Measurements from ENCODE around the gene OPRD1.

OPRD1 gene

DNA sequence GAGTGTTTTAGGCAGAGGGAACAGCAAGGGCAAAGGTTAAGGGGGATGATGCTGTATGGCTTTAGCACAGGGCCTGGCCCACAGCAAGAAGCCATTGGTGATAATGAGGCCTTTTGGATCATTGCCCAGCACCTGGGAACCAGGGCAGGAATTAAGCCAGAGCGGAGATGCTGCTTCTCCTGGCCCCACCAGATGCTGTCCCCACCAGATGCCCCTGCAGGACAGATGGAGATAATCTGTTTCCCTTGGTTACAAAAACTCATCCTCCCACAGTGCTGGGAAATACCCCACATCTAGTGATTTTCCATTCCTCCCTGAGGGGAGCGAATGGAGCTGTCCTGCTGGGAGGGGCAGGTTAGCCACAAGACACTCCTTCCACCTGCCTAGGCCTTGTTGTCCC is 18.8 kb downstream of the OPRD1 start:
- no peaks in the 10 kb centered on the region for H3K36me3 ChIP-seq (ENCODE audit: insufficient read depth, low read length)
- no peaks in the 10 kb centered on the region for H3F3A ChIP-seq (ENCODE audit: low read depth)
- H3K4me2 ChIP-seq (ENCODE audit: low read depth, low read length, poor library complexity, severe bottlenecking): no peak overlapping the region
- no peaks in the 10 kb centered on the region for H3K27me3 ChIP-seq (ENCODE audit: insufficient read depth, low read length, poor library complexity, severe bottlenecking)
- H3K9ac ChIP-seq (ENCODE audit: low read depth, low read length, poor library complexity, severe bottlenecking): no peak overlapping the region
- TF ChIP-seq, protein P1, sequence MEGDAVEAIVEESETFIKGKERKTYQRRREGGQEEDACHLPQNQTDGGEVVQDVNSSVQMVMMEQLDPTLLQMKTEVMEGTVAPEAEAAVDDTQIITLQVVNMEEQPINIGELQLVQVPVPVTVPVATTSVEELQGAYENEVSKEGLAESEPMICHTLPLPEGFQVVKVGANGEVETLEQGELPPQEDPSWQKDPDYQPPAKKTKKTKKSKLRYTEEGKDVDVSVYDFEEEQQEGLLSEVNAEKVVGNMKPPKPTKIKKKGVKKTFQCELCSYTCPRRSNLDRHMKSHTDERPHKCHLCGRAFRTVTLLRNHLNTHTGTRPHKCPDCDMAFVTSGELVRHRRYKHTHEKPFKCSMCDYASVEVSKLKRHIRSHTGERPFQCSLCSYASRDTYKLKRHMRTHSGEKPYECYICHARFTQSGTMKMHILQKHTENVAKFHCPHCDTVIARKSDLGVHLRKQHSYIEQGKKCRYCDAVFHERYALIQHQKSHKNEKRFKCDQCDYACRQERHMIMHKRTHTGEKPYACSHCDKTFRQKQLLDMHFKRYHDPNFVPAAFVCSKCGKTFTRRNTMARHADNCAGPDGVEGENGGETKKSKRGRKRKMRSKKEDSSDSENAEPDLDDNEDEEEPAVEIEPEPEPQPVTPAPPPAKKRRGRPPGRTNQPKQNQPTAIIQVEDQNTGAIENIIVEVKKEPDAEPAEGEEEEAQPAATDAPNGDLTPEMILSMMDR (conservative IDR thresholded peaks at IDR 0.05; ENCODE audit: low read length): no peak
- no peak for TF ChIP-seq EZH2phosphoT487 (IDR thresholded peaks at IDR 0.05; ENCODE audit: borderline replicate concordance)
- no peaks in the 10 kb centered on the region for H3K79me2 ChIP-seq (ENCODE audit: insufficient read depth, low read length)
- H3K4me1 ChIP-seq (ENCODE audit: insufficient read depth, low read length, poor library complexity, severe bottlenecking): peaks cover under 1% of the 10 kb centered on the region
- H3K9me2 ChIP-seq (replicated peaks; ENCODE audit: low read depth, low read length): no peaks in the 10 kb centered on the region
- H3K9me3 ChIP-seq (ENCODE audit: insufficient read depth, low read depth, low read length): no peaks in the 10 kb centered on the region
- H4K20me1 ChIP-seq (ENCODE audit: insufficient read depth, low read length, poor library complexity, severe bottlenecking): no peaks in the 10 kb centered on the region
- H2AFZ ChIP-seq (ENCODE audit: low read length): no peak overlapping the region
- no peak overlapping the region for H3K4me3 ChIP-seq (ENCODE audit: low read length, poor library complexity, severe bottlenecking)

DNA sequence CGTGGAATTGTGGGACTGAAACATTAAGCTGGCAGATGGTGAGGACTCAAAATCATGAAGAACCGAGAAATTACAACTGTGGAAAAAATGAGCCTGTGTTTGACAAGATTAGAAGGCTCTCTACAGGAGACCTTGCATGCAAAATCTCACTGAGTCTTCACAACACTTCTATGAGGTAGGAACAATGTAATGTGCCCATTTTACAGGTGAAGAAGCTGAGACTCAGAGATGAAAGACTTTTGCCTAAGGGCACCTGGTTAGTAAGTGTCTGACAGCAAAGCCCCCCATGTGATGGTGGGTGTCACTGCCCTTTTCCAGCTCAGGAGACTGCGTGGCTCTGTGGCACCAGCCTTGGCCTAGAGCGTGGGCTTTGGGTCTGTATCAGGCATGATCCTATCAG is 21.0 kb downstream of the OPRD1 start:
- Histone ChIP-seq H3K79me2 (ENCODE audit: insufficient read depth, low read length) (no peaks in the 10 kb centered on the region), H3K9me2 (replicated peaks; ENCODE audit: low read depth, low read length) (no peaks in the 10 kb centered on the region), H3K4me1 (ENCODE audit: insufficient read depth, low read length, poor library complexity, severe bottlenecking) (no peaks in the 10 kb centered on the region), H2AFZ (ENCODE audit: low read length) (no peak overlapping the region), H3K9me3 (ENCODE audit: insufficient read depth, low read depth, low read length) (no peaks in the 10 kb centered on the region), H3K4me2 (ENCODE audit: low read depth, low read length, poor library complexity, severe bottlenecking) (no peak overlapping the region), H3F3A (ENCODE audit: low read depth) (no peaks in the 10 kb centered on the region), H4K20me1 (ENCODE audit: insufficient read depth, low read length, poor library complexity, severe bottlenecking) (no peaks in the 10 kb centered on the region), H3K9ac (ENCODE audit: low read depth, low read length, poor library complexity, severe bottlenecking) (no peak overlapping the region), H3K4me3 (ENCODE audit: low read length, poor library complexity, severe bottlenecking) (no peak overlapping the region), H3K27me3 (ENCODE audit: insufficient read depth, low read length, poor library complexity, severe bottlenecking) (no peaks in the 10 kb centered on the region), H3K36me3 (ENCODE audit: insufficient read depth, low read length) (no peaks in the 10 kb centered on the region)
- TF ChIP-seq, protein P1 (conservative IDR thresholded peaks at IDR 0.05; ENCODE audit: low read length): no peak
- TF ChIP-seq EZH2phosphoT487 (IDR thresholded peaks at IDR 0.05; ENCODE audit: borderline replicate concordance): no peak

DNA sequence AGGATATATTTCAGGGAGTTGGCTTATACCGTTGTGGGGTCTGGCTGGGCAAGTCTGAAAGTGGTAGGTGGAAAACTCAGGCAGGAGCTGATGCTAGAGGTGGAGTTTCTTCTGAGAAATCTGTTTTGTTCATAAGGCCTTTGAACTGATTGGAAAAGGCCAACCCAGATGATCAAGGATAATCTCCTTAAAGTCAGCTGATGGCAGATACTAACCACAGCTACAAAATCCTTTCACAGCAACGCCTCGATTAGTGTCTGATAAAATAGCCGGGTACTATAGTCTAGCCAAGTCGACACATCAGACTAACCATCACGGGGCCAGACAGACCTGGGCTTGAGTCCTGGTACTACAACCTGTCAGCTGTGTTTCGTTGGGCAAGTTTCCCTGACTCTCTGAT is 21.4 kb downstream of the OPRD1 start:
- H4K20me1 ChIP-seq (ENCODE audit: insufficient read depth, low read length, poor library complexity, severe bottlenecking): no peaks in the 10 kb centered on the region
- no peak overlapping the region for H3K4me3 ChIP-seq (ENCODE audit: low read length, poor library complexity, severe bottlenecking)
- no peaks in the 10 kb centered on the region for H3K9me2 ChIP-seq (replicated peaks; ENCODE audit: low read depth, low read length)
- no peaks in the 10 kb centered on the region for H3K9me3 ChIP-seq (ENCODE audit: insufficient read depth, low read depth, low read length)
- no peak overlapping the region for H3K4me2 ChIP-seq (ENCODE audit: low read depth, low read length, poor library complexity, severe bottlenecking)
- H3K79me2 ChIP-seq (ENCODE audit: insufficient read depth, low read length): no peaks in the 10 kb centered on the region
- H3K27me3 ChIP-seq (ENCODE audit: insufficient read depth, low read length, poor library complexity, severe bottlenecking): no peaks in the 10 kb centered on the region
- H3F3A ChIP-seq (ENCODE audit: low read depth): no peaks in the 10 kb centered on the region
- no peak overlapping the region for H3K9ac ChIP-seq (ENCODE audit: low read depth, low read length, poor library complexity, severe bottlenecking)
- no peak for TF ChIP-seq EZH2phosphoT487 (IDR thresholded peaks at IDR 0.05; ENCODE audit: borderline replicate concordance)
- no peaks in the 10 kb centered on the region for H3K4me1 ChIP-seq (ENCODE audit: insufficient read depth, low read length, poor library complexity, severe bottlenecking)
- H3K36me3 ChIP-seq (ENCODE audit: insufficient read depth, low read length): no peaks in the 10 kb centered on the region
- no peak overlapping the region for H2AFZ ChIP-seq (ENCODE audit: low read length)

DNA sequence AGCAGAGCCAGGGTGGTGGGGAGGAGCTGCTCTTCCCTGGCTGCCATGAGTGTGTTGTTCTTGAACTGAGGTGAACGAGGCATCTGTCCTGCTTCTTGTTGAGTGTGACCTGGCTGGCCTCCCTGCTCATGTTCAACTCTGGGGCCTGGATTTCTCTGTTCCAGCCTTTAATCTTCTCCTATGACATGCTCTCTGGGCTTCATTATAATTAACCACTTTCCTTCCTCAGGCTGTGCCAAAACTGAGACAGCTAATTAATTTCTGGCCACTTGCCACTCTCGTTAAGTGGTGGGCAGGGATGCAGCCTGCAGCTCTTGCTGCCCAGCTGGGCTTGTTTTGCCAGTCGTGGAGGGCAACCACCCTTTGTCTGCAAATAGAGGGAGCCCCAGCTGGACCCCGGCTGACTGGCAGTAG is 23.3 kb downstream of the OPRD1 start:
- no peak overlapping the region for H3K4me2 ChIP-seq (ENCODE audit: low read depth, low read length, poor library complexity, severe bottlenecking)
- no peaks in the 10 kb centered on the region for H3K4me1 ChIP-seq (ENCODE audit: insufficient read depth, low read length, poor library complexity, severe bottlenecking)
- no peak overlapping the region for H3K9ac ChIP-seq (ENCODE audit: low read depth, low read length, poor library complexity, severe bottlenecking)
- H3K79me2 ChIP-seq (ENCODE audit: insufficient read depth, low read length): no peaks in the 10 kb centered on the region
- no peaks in the 10 kb centered on the region for H3K27me3 ChIP-seq (ENCODE audit: insufficient read depth, low read length, poor library complexity, severe bottlenecking)
- H3K9me2 ChIP-seq (replicated peaks; ENCODE audit: low read depth, low read length): no peaks in the 10 kb centered on the region
- H3K36me3 ChIP-seq (ENCODE audit: insufficient read depth, low read length): no peaks in the 10 kb centered on the region
- H2AFZ ChIP-seq (ENCODE audit: low read length): no peak overlapping the region
- H3K4me3 ChIP-seq (ENCODE audit: low read length, poor library complexity, severe bottlenecking): no peak overlapping the region
- H3K9me3 ChIP-seq (ENCODE audit: insufficient read depth, low read depth, low read length): no peaks in the 10 kb centered on the region
- no peaks in the 10 kb centered on the region for H3F3A ChIP-seq (ENCODE audit: low read depth)
- TF ChIP-seq EZH2phosphoT487 (IDR thresholded peaks at IDR 0.05; ENCODE audit: borderline replicate concordance): no peak
- TF ChIP-seq, protein P1 (conservative IDR thresholded peaks at IDR 0.05; ENCODE audit: low read length): no peak
- no peaks in the 10 kb centered on the region for H4K20me1 ChIP-seq (ENCODE audit: insufficient read depth, low read length, poor library complexity, severe bottlenecking)

Measured in Loucy (cell line).